ENCODE results near the gene HOXC9. TPM values are rescaled to one million over a fixed set of nuclear protein-coding genes. Genes with fewer than 3 reads are reported as not detected.

HOXC9 gene
- total RNA-seq, 1 donor: not detected

DNA sequence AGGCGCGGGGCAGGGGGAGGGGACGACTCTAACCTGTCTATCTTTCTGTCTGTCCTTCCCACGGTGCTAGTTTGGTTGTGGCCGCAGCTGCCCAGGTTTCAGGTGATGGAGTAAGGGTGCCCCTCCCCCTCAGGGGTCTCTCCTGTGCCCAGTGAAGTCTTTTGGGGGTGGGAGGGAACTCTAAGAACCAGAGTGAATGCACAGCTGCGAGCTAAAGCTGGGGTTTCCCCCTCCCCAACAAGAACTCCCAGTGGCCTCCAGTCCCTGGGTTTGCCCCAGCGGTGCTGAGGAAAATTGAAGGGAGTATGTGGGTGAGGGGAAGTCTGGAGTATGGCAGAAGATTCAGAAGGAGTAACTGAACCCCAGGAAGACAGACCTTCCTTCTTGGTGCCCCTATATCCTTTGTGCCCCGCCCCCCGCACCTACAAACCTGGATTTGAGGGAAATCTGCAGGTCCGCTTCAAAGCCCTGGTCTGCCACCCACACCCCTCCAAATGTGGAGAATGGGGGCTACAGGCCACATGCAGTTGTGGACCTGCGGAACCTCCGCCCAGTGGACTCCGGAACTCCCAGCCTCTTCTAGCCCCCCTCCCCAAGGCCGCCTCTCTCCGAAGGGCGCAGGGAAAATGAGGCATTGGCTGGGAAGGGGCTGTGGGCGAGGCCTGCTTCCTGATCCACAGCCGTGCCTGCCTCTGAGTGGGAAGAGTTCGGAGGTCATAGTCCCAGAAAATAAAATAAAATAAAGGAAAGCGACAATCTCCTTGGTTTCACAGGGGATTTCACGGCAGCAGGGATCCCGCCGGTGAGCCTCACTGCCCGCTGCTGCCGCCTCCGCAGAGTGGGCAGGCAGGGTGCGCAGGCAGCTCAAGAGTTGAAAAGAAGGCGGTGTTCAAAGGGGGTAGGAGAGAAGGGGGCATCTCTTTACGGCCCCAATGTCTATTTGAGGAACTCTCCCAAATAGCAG lies 3.4 kb upstream of the HOXC9 start:
- peak overlapping the region; percentile 25 for H3K4me3 ChIP-seq (ENCODE audit: low read length)

DNA sequence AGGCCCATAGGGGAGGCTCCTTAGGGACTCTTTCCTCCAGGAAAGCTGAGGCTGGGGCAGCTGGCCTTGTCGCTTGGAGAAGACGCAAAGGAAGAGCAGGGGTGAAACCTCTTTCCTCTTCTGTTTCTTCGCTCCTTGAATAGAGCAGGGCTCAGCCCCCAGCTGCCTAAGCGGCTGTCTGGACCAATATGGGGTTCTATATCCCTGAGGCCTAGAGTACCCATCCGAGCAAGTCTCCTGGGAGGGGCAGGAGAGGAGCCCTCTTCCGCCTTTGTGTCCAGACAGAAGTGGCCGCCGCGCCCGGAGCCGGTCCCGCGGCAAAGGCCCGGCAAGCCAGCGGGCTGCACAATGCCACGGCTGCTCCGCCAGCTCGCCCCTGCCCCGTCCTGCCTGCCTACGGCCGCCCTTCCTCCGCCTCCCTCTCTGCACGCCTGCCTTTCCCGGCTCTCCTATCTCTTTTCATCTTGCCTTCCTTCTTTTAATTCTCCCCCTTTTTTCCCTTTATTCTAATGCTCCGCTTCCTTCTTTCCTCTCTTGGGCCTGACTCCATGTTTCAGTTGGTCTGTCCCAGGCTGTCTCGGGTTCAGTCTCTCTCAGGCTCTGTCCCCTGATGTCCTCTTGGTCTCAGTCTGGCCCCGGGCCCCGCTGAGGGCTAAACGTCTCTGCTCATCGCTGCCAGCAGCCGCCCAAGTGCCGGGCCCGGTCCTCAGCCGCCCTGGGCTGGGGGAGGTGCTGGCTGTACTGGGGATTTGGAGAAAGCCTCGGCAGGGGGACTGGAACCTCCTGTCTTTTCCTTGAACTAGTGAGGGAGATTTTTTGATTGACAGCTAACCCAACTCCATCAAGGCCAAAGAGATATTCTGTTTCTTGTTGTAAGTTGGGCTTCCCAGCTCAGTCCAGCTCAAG lies 2.5 kb upstream of the HOXC9 start:
- peaks cover 98% of the 10 kb centered on the region for H3K27me3 ChIP-seq (ENCODE audit: insufficient read depth, low read length)
- no peak overlapping the region for H3K4me3 ChIP-seq (ENCODE audit: low read length)
- H3K4me1 ChIP-seq (ENCODE audit: insufficient read depth, low read length): peaks cover 27% of the 10 kb centered on the region
- no peaks in the 10 kb centered on the region for H3K9me3 ChIP-seq (ENCODE audit: low read depth, low read length)

More for the DNA sequence above, 3.4 kb upstream of the HOXC9 start:
- Histone ChIP-seq H3K27me3 (ENCODE audit: insufficient read depth, low read length) (peaks cover 98% of the 10 kb centered on the region), H3K4me1 (ENCODE audit: insufficient read depth, low read length) (peaks cover 27% of the 10 kb centered on the region), H3K9me3 (ENCODE audit: low read depth, low read length) (no peaks in the 10 kb centered on the region)

DNA sequence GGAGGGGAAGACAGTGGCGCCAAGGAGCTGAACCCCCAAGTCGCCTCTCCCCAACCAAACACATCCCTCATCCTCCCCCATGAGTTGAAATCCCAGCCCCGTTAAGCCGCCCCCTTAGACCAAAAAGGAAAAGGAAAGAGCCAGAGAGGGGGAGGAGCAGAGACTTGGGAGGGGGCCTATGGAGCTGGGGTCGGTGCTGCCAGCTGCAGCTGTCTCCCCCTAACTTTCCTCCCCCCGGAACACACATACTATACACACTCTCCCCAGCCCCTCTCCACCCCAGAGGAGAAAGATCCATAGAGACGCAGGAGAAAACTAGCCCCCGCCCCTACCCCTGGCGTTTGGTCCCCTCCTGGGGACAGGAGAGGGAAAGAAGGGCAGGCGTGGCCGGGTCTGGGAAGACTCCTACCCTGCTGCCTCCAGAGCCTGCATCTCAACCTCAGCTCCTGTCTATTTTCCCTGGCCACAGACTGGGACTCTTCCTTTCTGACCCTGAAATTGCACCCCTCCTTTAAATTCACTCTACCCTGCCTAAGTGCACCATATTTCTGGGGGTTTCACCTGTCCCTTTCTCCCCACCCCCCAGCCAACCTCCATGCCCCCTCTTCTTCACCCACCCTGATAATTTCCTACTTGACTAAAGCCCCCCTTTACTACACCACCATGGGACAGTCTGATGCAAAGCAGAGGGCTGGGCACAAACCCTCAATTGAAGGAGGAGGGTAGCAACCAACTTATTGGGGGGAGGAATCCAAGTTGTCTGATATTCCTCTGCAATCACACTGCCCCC lies 1.7 kb upstream of the HOXC9 start:
- Histone ChIP-seq H3K9me3 (ENCODE audit: low read depth, low read length) (no peaks in the 10 kb centered on the region), H3K27me3 (ENCODE audit: insufficient read depth, low read length) (peaks cover 97% of the 10 kb centered on the region), H3K4me1 (ENCODE audit: insufficient read depth, low read length) (peaks cover 27% of the 10 kb centered on the region), H3K4me3 (ENCODE audit: low read length) (no peak overlapping the region)

DNA sequence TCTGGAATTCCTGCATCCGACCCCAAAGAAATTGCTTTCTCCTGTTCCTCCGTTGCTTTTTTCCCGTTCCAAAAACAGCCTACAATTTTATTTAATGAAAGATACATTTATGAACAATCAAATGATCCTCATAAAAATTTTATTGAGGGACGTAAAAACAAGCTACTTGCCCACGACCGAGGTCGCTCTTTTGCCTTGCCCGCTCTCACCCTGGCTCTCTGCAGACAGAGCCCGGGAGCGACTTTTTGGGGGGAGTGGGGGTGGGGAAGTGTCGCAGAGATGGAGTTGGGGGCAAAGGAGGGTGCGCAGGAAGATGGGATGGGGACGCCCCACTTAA lies 1.1 kb upstream of the HOXC9 start:
- Histone ChIP-seq H3K4me1 (ENCODE audit: insufficient read depth, low read length) (peaks cover 27% of the 10 kb centered on the region), H3K27me3 (ENCODE audit: insufficient read depth, low read length) (peaks cover 96% of the 10 kb centered on the region), H3K9me3 (ENCODE audit: low read depth, low read length) (no peaks in the 10 kb centered on the region), H3K4me3 (ENCODE audit: low read length) (no peak overlapping the region)

DNA sequence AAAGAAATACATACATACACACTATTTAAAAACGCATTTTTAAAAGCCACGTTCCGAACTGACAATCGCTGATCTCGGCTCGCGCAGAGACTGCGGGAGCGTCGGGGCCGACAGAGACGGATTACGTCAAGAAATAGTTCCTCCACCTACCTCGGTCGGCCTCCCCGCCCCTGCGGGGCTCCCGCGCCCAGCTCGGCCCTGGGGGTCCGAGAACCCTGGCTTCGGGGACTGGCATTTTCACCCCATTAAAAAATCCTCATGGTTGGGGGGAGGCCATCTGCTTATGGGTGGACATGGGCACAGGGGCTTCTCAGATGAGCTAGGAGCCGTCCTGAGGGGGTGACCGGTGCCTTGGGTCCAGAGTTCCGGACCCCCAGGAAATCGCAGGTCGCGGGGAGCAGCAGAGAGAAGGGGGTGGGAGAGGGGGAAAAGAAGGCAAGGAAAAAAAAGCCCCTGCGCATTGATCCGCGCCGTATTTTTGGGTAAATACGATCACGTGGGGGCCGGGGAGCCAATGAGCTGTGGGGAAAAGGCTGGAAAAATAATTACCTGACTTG lies 324 bp upstream of the HOXC9 start:
- Histone ChIP-seq H3K4me3 (ENCODE audit: low read length) (no peak overlapping the region), H3K4me1 (ENCODE audit: insufficient read depth, low read length) (peaks cover 21% of the 10 kb centered on the region), H3K9me3 (ENCODE audit: low read depth, low read length) (no peaks in the 10 kb centered on the region), H3K27me3 (ENCODE audit: insufficient read depth, low read length) (peaks cover 96% of the 10 kb centered on the region)

DNA sequence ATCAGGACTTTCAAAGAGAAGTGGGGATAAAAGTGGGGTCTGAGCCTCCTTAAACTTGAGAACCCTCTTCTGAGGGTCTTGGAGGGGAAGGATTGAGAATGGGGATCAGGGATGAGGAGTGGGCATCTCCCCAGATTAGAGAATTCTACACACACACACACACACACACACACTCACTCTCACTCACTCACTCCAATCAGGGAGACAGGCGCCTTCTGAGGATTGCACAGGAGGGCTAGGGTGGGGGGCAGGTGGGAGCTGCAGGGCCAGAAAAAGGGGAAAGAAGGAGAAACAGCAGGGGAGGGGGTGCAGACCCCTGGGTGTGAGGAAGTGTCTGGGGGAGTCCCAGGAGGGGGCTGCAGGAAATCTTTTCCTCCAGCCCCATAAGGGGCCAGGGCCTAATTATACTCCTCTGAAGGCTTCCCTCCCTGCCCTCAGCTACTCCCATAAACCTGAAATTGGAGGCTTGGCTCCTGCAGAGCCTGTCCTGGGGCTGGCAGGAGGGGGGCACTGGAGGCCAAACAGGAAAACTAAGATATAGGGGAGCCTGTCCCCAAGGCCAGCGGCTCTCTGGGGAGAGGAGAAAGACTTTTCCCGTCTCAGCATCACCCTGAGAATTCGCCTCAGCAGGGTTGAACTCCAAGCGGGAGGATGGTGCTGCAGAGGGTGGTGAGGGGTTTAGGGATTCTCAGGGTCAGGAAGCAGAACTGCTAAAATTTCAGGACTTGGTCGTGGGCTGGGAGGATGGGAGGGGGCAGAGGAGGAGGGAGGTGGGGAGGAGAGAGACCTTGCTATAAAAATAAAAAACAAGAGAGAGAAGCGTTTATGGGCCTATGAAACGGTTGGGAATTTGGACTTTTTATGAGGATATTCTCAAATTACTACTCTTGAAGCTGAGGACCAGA lies 1.6 kb downstream of the HOXC9 start:
- Histone ChIP-seq H3K4me1 (ENCODE audit: insufficient read depth, low read length) (peaks cover 15% of the 10 kb centered on the region), H3K27me3 (ENCODE audit: insufficient read depth, low read length) (peaks cover 96% of the 10 kb centered on the region), H3K4me3 (ENCODE audit: low read length) (no peak overlapping the region), H3K9me3 (ENCODE audit: low read depth, low read length) (no peaks in the 10 kb centered on the region)

DNA sequence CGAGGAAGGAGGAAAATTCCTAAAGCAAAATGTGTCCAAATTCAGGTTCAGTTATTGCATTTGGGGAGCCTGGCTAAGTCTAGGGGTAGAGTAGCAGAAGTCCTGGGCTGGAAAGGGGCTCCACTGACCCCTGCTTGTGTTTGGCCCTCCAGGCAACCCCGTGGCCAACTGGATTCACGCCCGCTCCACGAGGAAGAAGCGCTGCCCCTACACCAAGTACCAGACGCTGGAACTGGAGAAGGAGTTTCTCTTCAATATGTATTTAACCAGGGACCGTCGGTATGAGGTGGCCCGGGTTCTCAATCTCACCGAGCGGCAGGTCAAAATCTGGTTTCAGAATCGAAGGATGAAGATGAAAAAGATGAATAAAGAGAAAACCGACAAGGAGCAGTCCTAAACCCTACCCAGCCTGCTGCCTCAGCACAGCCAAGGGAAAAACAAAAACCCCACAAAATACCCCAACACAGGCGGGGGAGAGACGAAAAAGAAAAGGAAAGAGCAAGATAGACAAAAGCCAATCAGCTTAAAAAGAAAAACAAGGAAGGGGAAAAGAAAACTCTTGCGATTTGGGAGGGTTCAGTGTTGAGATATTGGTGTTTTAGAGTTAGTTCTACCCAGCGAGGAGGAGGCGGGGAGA lies 2.4 kb downstream of the HOXC9 start:
- no peak overlapping the region for H3K4me3 ChIP-seq (ENCODE audit: low read length)
- H3K9me3 ChIP-seq (ENCODE audit: low read depth, low read length): no peaks in the 10 kb centered on the region
- H3K27me3 ChIP-seq (ENCODE audit: insufficient read depth, low read length): peaks cover 96% of the 10 kb centered on the region
- peaks cover 23% of the 10 kb centered on the region for H3K4me1 ChIP-seq (ENCODE audit: insufficient read depth, low read length)

DNA sequence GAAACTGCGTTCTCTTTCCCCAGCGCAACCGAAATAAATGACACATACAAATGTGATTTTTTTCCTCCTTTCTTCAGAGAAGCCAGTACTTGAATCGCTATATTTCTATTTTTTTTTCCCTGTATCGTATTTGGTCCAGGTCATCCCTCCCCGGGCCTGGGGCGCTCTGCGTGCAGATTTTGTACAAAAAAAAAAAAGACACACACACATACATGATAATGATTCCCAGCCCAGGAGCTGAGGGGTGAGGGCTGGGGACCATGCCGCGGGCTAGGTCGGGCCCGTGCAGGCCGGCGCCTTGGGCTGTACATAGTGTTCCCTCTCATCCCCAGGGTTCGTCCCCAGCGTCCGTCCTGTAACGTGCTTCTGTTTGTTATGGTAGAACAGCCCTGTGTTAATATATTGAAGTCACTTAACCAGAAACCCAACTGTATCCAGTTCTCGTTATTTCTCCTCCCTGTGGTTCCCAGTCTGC lies 3.0 kb downstream of the HOXC9 start:
- H3K4me3 ChIP-seq (ENCODE audit: low read length): no peak overlapping the region
- no peaks in the 10 kb centered on the region for H3K9me3 ChIP-seq (ENCODE audit: low read depth, low read length)
- peaks cover 96% of the 10 kb centered on the region for H3K27me3 ChIP-seq (ENCODE audit: insufficient read depth, low read length)
- H3K4me1 ChIP-seq (ENCODE audit: insufficient read depth, low read length): peaks cover 24% of the 10 kb centered on the region

DNA sequence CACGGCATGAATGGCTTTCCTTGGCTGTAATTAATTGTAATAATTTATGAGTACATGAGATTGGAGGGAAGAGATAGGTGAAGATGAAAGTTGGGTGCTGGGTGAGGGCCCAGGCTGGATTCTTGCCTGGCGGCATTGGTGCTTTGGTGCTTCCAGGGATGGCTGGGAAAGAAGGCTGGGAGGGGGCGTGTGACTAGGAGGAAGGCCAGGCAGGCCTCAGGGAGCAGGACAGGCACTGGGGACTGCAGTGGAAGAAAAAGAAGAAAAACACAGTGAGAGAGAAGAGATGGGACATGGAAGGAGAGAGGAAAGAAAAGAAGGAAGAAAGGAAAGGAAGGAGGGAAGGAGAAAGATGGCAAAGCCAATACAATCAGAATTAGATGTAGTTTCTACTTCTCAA lies 3.7 kb downstream of the HOXC9 start:
- Histone ChIP-seq H3K27me3 (ENCODE audit: insufficient read depth, low read length) (peaks cover 95% of the 10 kb centered on the region), H3K9me3 (ENCODE audit: low read depth, low read length) (no peaks in the 10 kb centered on the region), H3K4me3 (ENCODE audit: low read length) (no peak overlapping the region), H3K4me1 (ENCODE audit: insufficient read depth, low read length) (peaks cover 24% of the 10 kb centered on the region)

DNA sequence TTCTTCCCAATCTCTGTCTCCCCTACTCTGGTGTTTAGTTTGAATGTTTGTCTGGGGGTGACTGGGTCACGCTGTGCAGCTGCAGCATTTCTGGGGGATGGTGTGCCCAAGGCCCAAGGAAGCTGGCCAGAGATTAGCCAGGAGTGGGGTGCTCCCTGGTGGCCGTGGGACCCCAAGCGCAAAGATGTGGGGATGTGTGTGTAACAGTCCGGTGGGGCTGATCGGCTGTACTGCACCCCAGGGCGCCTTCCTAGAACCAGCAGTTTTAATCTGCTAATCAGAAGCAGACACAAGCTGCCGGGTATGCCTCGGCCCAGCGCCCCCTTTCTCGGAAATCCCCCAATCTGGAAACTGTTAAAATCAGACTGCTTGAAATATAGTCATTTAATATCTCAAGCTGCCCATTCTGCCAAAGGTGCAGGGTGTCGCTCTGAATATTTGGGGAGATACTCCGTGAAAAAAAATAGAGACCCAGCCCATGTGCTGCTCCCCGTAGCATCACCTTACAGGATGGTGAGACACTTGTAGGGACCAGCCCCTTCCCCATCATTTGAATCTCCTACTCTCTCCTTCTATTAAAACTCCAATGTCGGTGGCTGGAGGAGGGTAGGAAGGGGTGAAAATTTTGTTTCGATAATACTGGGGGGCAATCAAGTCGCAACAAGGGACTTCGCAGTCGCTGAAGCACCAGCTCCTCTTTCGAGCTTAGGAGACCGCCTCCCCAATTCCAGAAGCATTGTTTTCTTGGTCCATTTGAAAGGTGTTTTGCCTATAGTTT lies 4.3 kb downstream of the HOXC9 start:
- H3K4me3 ChIP-seq (ENCODE audit: low read length): no peak overlapping the region
- H3K4me1 ChIP-seq (ENCODE audit: insufficient read depth, low read length): peaks cover 24% of the 10 kb centered on the region
- no peaks in the 10 kb centered on the region for H3K9me3 ChIP-seq (ENCODE audit: low read depth, low read length)
- peaks cover 90% of the 10 kb centered on the region for H3K27me3 ChIP-seq (ENCODE audit: insufficient read depth, low read length)

DNA sequence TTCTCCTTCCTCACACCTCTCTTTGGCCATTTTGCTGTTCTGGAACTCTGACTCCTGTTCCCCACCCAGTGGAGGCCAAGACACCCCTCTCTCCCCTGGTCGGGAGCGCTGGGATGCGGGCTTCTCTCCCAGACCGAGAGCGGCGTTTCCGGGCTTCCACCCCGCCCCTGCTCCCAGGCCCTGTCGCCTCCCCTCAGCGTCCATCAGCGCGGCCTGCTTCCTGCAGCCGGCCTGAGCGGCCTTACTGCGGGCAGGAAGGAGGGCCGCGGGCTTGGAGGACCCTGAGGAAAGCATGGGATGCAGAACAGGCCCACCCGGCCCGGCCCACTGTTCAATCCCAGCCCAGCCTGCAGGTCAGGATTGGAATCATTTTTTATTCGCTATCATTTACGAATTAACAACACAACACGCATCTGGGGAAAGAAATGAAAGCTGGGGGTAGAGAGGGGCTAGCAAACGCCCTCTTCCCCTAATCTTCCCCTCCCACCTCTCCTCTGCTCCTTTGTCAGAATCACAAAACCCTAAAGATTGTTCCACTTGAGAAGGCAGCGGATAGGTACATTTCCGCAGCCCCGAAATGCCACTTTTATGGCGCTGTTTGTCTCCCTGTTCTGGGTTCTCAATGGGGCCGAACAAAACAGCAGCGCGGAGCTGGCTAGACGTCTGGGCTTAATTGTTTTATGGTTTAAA lies 5.0 kb downstream of the HOXC9 start:
- Histone ChIP-seq H3K4me1 (ENCODE audit: insufficient read depth, low read length) (peaks cover 23% of the 10 kb centered on the region), H3K9me3 (ENCODE audit: low read depth, low read length) (no peaks in the 10 kb centered on the region), H3K4me3 (ENCODE audit: low read length) (no peak overlapping the region)

DNA sequence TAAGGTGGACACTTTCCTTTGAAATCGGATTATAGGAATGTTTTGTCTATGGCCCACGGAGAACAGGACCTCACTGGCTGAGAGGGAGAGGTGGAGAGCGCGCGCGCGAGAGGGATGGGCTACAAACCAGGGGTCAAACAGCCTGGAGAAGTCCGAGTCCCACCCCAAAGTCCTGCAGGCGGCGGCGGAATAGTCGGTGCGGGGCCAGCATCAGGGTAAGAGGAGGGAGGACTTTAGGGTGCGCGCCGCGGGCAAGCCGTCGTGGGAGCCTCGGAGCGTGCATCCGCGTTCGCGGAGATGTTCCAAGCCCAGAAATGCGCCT lies 5.5 kb downstream of the HOXC9 start:
- Histone ChIP-seq H3K9me3 (ENCODE audit: low read depth, low read length) (no peaks in the 10 kb centered on the region), H3K4me3 (ENCODE audit: low read length) (no peak overlapping the region), H3K4me1 (ENCODE audit: insufficient read depth, low read length) (peaks cover 18% of the 10 kb centered on the region), H3K27me3 (ENCODE audit: insufficient read depth, low read length) (peaks cover 91% of the 10 kb centered on the region)

More for the DNA sequence above, 5.0 kb downstream of the HOXC9 start:
- H3K27me3 ChIP-seq (ENCODE audit: insufficient read depth, low read length): peaks cover 91% of the 10 kb centered on the region

Data from mononuclear cell (primary cell).